GM12892 (cell line): ENCODE data around the gene FAM98C.
A peak's percentile ranks its signal among the peaks of the same experiment; 100 is the strongest.
"Not testable (repeated sequence)": the region's sequence is repeated elsewhere in the genome, so short reads cannot be mapped to it uniquely, and the experiment has no call there.

Experiments used
- DNase-seq: peaks from one replicate; pipeline ENCODE4 v3.0.0; 2011; ENCODE audit not compliant: insufficient read length
- FAIRE-seq: peaks from 2 replicates; lab custom pipeline; 2011; peaks lifted over from hg19 to GRCh38; lab: Jason Lieb, UNC
- POLR2A ChIP-seq: IDR thresholded peaks from 2 replicates; pipeline ENCODE4 v1.6.1; 2011; ENCODE audit warnings: low read depth, low read length, control low read depth
- POLR2AphosphoS5 ChIP-seq: IDR thresholded peaks from 2 replicates; pipeline ENCODE4 v1.6.1; 2011; ENCODE audit warnings: low read depth, low read length, control low read depth
- TAF1 ChIP-seq: IDR thresholded peaks from 2 replicates; pipeline ENCODE4 v1.6.1; 2011; ENCODE audit warnings: low read depth, mild to moderate bottlenecking, control low read depth, low read length, borderline replicate concordance

The FAM98C gene

GRCh38 chr19:38402623-38402966 is 298 bp upstream of the FAM98C start:
- TF ChIP-seq POLR2A (no peak), TAF1 (no peak), POLR2AphosphoS5 (no peak)
- no peak for DNase-seq
- FAIRE-seq, result no peak

- no peak for TF ChIP-seq POLR2AphosphoS5
- no peak for TF ChIP-seq TAF1
- no peak for TF ChIP-seq POLR2A
- FAIRE-seq (no peak), DNase-seq (no peak)
These were observed 2.0 kb downstream of the FAM98C start for GRCh38 chr19:38404858-38405257.

GRCh38 chr19:38405276-38405675 is 2.4 kb downstream of the FAM98C start:
- FAIRE-seq (no peak), DNase-seq (no peak)
- TF ChIP-seq POLR2A (no peak), POLR2AphosphoS5 (no peak), TAF1 (no peak)

DNA sequence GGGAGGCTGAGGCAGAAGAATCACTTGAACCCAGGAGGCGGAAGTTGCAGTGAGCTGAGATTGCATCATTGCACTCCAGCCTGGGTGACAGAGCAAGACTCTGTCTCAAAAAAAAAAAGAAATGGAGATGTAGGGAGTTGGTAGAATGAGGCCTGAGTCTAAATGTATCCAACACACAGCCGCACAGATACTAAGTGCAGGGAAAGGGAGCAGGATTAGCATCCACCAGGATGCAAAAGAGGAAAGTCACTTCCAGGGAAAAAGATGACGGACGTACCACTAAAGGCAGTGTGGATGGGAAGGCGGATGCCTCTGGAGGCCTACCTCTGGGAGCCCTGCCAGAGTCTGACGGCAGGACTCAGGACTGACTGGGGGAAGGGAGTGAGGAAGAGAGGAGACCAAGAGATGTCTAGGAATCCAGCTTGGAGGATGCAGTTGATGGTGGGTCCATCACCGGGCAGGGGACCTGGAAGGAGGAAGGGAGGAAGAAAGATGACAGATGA is 6.8 kb downstream of the FAM98C start:
- TF ChIP-seq POLR2AphosphoS5 (no peak), TAF1 (no peak), POLR2A (no peak)
- DNase-seq, result no peak
- FAIRE-seq, result no peak

- not testable (repeated sequence) for FAIRE-seq, DNase-seq
These were observed 7.5 kb downstream of the FAM98C start for GRCh38 chr19:38410407-38410806.

- DNase-seq, result no peak
- no peak for FAIRE-seq
- TF ChIP-seq TAF1 (no peak), POLR2A (no peak), POLR2AphosphoS5 (no peak)
These were observed 8.3 kb downstream of the FAM98C start for GRCh38 chr19:38411041-38411712.

DNA sequence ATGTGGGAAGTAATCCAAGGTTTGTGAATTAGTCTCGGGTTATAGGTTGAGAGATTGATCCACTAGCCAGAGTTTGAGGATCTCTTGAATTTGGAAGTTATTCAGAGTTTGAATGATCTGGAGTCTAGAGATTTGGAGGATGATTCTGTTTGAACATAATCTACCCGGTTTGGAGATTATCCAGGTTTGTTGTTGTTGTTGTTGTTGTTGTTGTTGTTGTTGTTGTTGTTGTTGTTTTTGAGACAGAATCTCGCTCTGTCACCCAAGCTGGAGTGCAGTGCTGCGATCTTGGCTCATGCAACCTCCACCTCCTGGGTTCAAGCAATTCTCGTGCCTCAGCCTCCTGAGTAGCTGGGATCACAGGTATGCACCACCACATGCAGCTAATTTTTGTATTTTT is 9.0 kb downstream of the FAM98C start:
- not testable (repeated sequence) for FAIRE-seq, DNase-seq

GRCh38 chr19:38412491-38412890 is 9.6 kb downstream of the FAM98C start:
- no peak for FAIRE-seq
- no peak for TF ChIP-seq POLR2A
- DNase-seq, result no peak

- no peak for TF ChIP-seq TAF1
- TF ChIP-seq POLR2AphosphoS5, result no peak
- TF ChIP-seq POLR2A, result no peak
- DNase-seq (no peak), FAIRE-seq (no peak)
These were observed 10.1 kb downstream of the FAM98C start for GRCh38 chr19:38412961-38413360.

DNA sequence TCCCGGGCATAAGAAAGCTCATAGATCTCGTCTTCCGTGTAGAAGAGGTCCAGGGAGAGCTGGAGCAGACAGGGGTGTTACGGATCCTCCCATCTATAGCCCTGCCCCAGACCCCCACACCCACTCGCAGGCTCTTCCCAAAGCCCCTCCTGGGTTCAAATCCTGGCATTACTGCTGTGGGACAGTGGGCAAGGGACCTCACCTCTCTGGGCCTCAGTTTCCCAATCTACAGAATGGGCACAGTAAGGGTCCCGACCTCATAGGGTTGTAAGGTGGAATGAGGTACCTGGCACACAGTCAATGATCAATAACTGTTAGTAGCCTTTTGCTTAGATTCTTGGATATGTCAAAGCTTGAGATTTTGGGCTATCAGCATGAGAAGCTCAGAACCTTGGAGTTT is 10.5 kb downstream of the FAM98C start:
- no peak for TF ChIP-seq TAF1
- TF ChIP-seq POLR2A, result no peak
- no peak for TF ChIP-seq POLR2AphosphoS5
- DNase-seq, result no peak
- FAIRE-seq, result no peak

DNA sequence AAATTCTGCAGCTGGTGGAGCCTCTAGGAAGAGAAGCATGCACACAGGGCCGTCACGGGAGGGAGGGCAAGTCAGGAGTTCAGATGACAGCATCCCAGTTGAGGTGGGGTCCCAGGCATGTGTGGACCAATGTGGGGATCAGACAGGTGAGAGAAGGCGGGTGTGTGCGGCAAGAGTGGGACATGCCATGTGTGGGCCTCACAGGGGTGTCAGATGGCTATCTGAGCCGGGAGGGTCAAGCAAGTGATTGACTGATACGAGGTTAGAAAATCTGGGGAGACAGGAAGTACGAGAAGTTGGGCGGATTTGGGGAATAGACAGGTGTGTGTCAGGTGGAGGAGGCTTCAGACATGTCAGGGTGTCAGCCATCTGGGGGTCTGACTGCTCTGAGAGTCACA is 14.3 kb downstream of the FAM98C start:
- TF ChIP-seq POLR2A (no peak), TAF1 (no peak), POLR2AphosphoS5 (no peak)
- no peak for DNase-seq
- FAIRE-seq, result no peak

GRCh38 chr19:38417544-38418506 is 14.9 kb downstream of the FAM98C start:
- peak; percentile 59 for DNase-seq
- TF ChIP-seq POLR2A (no peak), TAF1 (no peak), POLR2AphosphoS5 (no peak)
- peak; percentile 9 for FAIRE-seq

- DNase-seq (no peak), FAIRE-seq (no peak)
- TF ChIP-seq TAF1, result no peak
- TF ChIP-seq POLR2A, result no peak
- TF ChIP-seq POLR2AphosphoS5, result no peak
These were observed 18.0 kb downstream of the FAM98C start for GRCh38 chr19:38420935-38421334.
